HTR-8/SVneo (cell line): ENCODE results near the gene ALS2CL.

ENCODE experiments used
- DNase-seq: peaks from one replicate; pipeline ENCODE4 v3.0.0; 2011; ENCODE audit warnings: low spot score, mixed read lengths; ENCODE audit not compliant: insufficient read length
- FAIRE-seq: peaks from 2 replicates; lab custom pipeline; 2011; peaks lifted over from hg19 to GRCh38; lab: Jason Lieb, UNC

The ALS2CL gene

GRCh38 chr3:46717447-46718231, 24.2 kb upstream of the ALS2CL start, which contains the start of gene PRSS50:
PRSS50 (minus strand) TSS chr3:46717869; CDS start chr3:46717824, 45 bp downstream.
- FAIRE-seq: no peak
- no peak for DNase-seq

GRCh38 chr3:46716461-46717441, 23.3 kb upstream of the ALS2CL start:
- DNase-seq (no peak), FAIRE-seq (no peak)

GRCh38 chr3:46715507-46716175, 22.2 kb upstream of the ALS2CL start:
- DNase-seq (no peak), FAIRE-seq (no peak)

GRCh38 chr3:46714728-46715506, 21.4 kb upstream of the ALS2CL start:
- no peak for FAIRE-seq
- no peak for DNase-seq

GRCh38 chr3:46713898-46714552, 20.5 kb upstream of the ALS2CL start:
- FAIRE-seq (no peak), DNase-seq (no peak)

GRCh38 chr3:46713050-46713897, 19.8 kb upstream of the ALS2CL start:
- no peak for FAIRE-seq
- no peak for DNase-seq

- no peak for FAIRE-seq
- no peak for DNase-seq
These were observed 18.9 kb upstream of the ALS2CL start for GRCh38 chr3:46712191-46713049.

GRCh38 chr3:46711760-46712159, 18.3 kb upstream of the ALS2CL start:
- DNase-seq (no peak), FAIRE-seq (no peak)

GRCh38 chr3:46711305-46711704, 17.8 kb upstream of the ALS2CL start:
- FAIRE-seq: no peak
- DNase-seq: no peak

- no peak for FAIRE-seq
- no peak for DNase-seq
These were observed 17.3 kb upstream of the ALS2CL start for GRCh38 chr3:46710671-46711295.

- no peak for FAIRE-seq
- DNase-seq: no peak
These were observed 16.8 kb upstream of the ALS2CL start for GRCh38 chr3:46710229-46710628.

GRCh38 chr3:46709721-46710120, 16.2 kb upstream of the ALS2CL start:
- FAIRE-seq (no peak), DNase-seq (no peak)

- FAIRE-seq (no peak), DNase-seq (no peak)
These were observed 15.7 kb upstream of the ALS2CL start for GRCh38 chr3:46709157-46709654.

GRCh38 chr3:46708401-46709156, 15.1 kb upstream of the ALS2CL start:
- DNase-seq (no peak), FAIRE-seq (no peak)

- FAIRE-seq (no peak), DNase-seq (no peak)
These were observed 14.1 kb upstream of the ALS2CL start for GRCh38 chr3:46707601-46708011.
